ENCODE measurements around the gene WNK1.

GRCh38 chr12:916240-916639 is 163.9 kb downstream of the WNK1 start:
- TF ChIP-seq CTCF (conservative IDR thresholded peaks at IDR 0.05; ENCODE audit: low read length) = no peak
- no peak for TF ChIP-seq EZH2phosphoT487 (IDR thresholded peaks at IDR 0.05; ENCODE audit: borderline replicate concordance, low read depth, low read length)
